ENCODE results near the gene GUCY2F.

Gene GUCY2F

DNA sequence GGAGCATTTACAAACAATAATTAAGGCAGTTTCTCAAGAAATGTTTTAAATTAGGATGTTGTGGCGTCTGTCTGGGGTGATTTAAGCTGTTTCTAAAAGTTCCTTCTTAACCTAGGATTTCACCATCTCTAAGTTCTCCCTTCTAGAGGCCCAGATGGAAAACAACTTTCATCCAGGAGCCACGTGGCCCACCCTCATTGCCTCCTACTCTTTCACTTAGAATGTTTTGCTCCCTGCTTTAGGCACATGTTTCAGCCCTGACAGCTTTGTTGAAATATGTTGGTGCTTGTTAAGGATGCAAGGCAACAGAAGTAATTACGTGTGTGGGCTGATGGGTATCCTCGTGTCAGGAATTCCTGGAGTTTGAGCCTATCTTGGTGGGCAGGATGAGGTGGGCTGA is 131.3 kb downstream of the GUCY2F start:
- no peak overlapping the region for H3K4me3 ChIP-seq (ENCODE audit: low read depth, low read length)
- no peak for DNase-seq (ENCODE audit: low read depth)
- TF ChIP-seq, protein P1, sequence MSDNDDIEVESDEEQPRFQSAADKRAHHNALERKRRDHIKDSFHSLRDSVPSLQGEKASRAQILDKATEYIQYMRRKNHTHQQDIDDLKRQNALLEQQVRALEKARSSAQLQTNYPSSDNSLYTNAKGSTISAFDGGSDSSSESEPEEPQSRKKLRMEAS (IDR thresholded peaks at IDR 0.05; ENCODE audit: low read depth, low read length) = no peak
- TF ChIP-seq, protein P2, sequence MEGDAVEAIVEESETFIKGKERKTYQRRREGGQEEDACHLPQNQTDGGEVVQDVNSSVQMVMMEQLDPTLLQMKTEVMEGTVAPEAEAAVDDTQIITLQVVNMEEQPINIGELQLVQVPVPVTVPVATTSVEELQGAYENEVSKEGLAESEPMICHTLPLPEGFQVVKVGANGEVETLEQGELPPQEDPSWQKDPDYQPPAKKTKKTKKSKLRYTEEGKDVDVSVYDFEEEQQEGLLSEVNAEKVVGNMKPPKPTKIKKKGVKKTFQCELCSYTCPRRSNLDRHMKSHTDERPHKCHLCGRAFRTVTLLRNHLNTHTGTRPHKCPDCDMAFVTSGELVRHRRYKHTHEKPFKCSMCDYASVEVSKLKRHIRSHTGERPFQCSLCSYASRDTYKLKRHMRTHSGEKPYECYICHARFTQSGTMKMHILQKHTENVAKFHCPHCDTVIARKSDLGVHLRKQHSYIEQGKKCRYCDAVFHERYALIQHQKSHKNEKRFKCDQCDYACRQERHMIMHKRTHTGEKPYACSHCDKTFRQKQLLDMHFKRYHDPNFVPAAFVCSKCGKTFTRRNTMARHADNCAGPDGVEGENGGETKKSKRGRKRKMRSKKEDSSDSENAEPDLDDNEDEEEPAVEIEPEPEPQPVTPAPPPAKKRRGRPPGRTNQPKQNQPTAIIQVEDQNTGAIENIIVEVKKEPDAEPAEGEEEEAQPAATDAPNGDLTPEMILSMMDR (IDR thresholded peaks at IDR 0.05; ENCODE audit: low read depth, low read length) = no peak
- TF ChIP-seq MYC (IDR thresholded peaks at IDR 0.05; ENCODE audit: low read depth, low read length) = no peak
- no peak for TF ChIP-seq POLR2A (IDR thresholded peaks at IDR 0.05; ENCODE audit: extremely low read depth, insufficient read length)

DNA sequence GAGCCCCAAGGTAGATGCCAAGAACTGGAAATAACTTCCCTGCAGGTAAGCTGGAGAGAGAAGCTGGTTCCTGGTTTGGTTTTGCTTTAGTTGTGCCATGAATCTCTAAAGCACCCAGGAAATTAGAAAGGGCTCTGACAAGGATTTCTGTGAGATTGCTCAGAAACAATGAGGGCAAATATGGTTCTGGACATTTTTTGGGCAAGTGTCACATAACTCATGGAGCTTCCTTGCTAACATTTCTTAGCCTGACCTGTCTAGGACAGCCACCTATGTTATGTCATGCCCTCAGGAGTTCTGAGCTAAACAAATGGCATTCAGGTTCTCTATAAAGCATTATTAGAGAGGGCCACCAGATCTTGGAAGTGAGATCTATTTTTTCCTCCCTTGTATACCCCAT is 131.8 kb downstream of the GUCY2F start:
- TF ChIP-seq, protein P2 (IDR thresholded peaks at IDR 0.05; ENCODE audit: low read depth, low read length) = no peak
- TF ChIP-seq MYC (IDR thresholded peaks at IDR 0.05; ENCODE audit: low read depth, low read length) (no peak), POLR2A (IDR thresholded peaks at IDR 0.05; ENCODE audit: extremely low read depth, insufficient read length) (no peak)
- TF ChIP-seq, protein P1 (IDR thresholded peaks at IDR 0.05; ENCODE audit: low read depth, low read length) = no peak
- DNase-seq (ENCODE audit: low read depth) = no peak
- no peak overlapping the region for H3K4me3 ChIP-seq (ENCODE audit: low read depth, low read length)

DNA sequence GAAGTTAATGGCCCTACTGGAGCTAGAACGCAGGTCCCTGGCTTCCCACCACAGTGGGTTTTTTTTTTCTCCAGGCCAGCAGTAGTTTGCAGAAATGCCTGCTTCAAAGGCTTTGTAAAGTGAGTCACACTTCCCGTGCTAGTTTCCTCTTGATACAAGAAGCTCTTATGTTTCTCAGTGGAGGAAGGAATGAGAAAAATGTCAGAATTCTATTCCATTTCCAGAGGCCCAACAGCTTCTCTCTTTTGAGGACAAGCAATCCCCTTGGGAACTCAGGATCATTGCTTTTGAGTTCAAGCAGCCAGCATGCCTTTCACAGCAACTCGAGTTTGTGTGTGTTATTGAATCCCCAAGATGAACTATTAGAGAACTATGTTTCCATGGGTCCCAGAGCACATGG is 134.3 kb downstream of the GUCY2F start:
- no peak for TF ChIP-seq MYC (IDR thresholded peaks at IDR 0.05; ENCODE audit: low read depth, low read length)
- TF ChIP-seq POLR2A (IDR thresholded peaks at IDR 0.05; ENCODE audit: extremely low read depth, insufficient read length) = no peak
- TF ChIP-seq, protein P1 (IDR thresholded peaks at IDR 0.05; ENCODE audit: low read depth, low read length) = no peak
- TF ChIP-seq, protein P2 (IDR thresholded peaks at IDR 0.05; ENCODE audit: low read depth, low read length) = no peak
- no peak overlapping the region for H3K4me3 ChIP-seq (ENCODE audit: low read depth, low read length)
- peak; percentile 45 for DNase-seq (ENCODE audit: low read depth)

DNA sequence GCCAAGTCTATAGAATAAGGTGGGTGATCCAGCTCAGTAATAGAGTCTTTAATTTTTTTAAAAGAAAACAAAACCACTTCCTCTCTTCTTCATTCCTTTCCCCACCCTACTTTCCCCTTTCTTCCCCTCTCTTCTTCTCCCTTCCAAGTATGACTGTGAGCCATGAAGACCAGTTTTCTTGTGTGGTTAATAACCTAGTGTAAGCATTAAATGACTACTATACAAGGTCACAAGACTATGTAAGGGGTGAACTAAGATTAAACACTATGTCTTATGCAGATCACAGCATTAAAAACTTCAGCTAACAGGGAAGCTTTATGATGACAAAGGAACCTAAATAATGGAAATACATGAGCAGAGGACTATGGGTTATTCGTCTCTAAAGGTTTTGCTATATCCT is 135.4 kb downstream of the GUCY2F start:
- no peak overlapping the region for H3K4me3 ChIP-seq (ENCODE audit: low read depth, low read length)
- no peak for TF ChIP-seq MYC (IDR thresholded peaks at IDR 0.05; ENCODE audit: low read depth, low read length)
- no peak for TF ChIP-seq POLR2A (IDR thresholded peaks at IDR 0.05; ENCODE audit: extremely low read depth, insufficient read length)
- TF ChIP-seq, protein P1 (IDR thresholded peaks at IDR 0.05; ENCODE audit: low read depth, low read length) = no peak
- TF ChIP-seq, protein P2 (IDR thresholded peaks at IDR 0.05; ENCODE audit: low read depth, low read length) = no peak
- no peak for DNase-seq (ENCODE audit: low read depth)

DNA sequence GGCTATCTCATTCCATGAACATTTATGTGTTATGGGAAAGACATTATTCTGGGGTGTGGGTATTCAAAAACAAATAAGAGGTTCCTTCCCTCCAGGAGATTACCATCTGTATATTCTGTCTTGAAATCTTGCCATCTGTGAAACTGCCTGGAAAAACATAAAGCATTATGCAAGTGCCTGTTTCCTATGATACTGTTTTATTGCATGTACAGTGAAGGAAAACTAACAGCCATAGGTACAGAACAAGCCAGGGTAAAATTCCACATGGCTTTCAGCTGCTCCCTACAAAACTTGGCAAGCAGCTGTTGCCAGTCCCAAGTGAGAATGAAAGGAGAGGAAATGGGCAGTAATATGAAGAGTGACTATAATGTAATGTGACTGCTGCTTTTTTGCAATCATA is 136.0 kb downstream of the GUCY2F start:
- TF ChIP-seq, protein P2 (IDR thresholded peaks at IDR 0.05; ENCODE audit: low read depth, low read length) = no peak
- TF ChIP-seq POLR2A (IDR thresholded peaks at IDR 0.05; ENCODE audit: extremely low read depth, insufficient read length) = no peak
- TF ChIP-seq, protein P1 (IDR thresholded peaks at IDR 0.05; ENCODE audit: low read depth, low read length) = no peak
- no peak for TF ChIP-seq MYC (IDR thresholded peaks at IDR 0.05; ENCODE audit: low read depth, low read length)
- DNase-seq (ENCODE audit: low read depth) = no peak
- H3K4me3 ChIP-seq (ENCODE audit: low read depth, low read length) = no peak overlapping the region

DNA sequence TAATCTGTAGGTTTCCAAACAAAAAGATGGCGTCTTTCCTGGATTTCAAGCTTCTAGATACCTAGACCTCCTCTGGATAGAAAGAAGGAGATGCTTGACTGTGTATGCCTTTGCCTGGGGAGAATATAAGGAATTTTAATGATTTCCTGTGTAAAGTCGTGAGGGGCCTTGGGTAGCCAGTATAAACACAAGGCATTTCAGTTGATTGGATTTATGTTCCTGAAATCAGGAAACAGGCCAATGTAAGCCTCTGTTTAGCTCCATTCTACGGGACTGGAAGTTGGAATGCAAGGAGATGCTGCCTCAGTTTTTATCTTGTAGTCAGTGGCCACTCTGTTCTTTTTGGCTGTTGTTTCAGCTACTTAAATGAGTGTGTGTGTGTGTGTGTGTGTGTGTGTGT is 137.2 kb downstream of the GUCY2F start:
- TF ChIP-seq, protein P2 (IDR thresholded peaks at IDR 0.05; ENCODE audit: low read depth, low read length) = no peak
- TF ChIP-seq MYC (IDR thresholded peaks at IDR 0.05; ENCODE audit: low read depth, low read length) (no peak), POLR2A (IDR thresholded peaks at IDR 0.05; ENCODE audit: extremely low read depth, insufficient read length) (no peak)
- TF ChIP-seq, protein P1 (IDR thresholded peaks at IDR 0.05; ENCODE audit: low read depth, low read length) = no peak
- no peak overlapping the region for H3K4me3 ChIP-seq (ENCODE audit: low read depth, low read length)
- DNase-seq (ENCODE audit: low read depth) = no peak

All from NB4 (cell line).